Prostate gland (tissue), 2 donors: Measurements from ENCODE around the gene ANKRD13A.

ENCODE experiments used
- POLR2A ChIP-seq: fragments of 450-650 bp; IDR thresholded peaks from one replicate; pipeline ENCODE4 v1.6.1; 2016; ENCODE audit warnings: antibody characterized with exemption, mild to moderate bottlenecking
- POLR2AphosphoS5 ChIP-seq: sonication (generic); formaldehyde crosslinking; IDR thresholded peaks from one replicate; pipeline ENCODE4 v1.6.1; 2017; ENCODE audit warnings: antibody characterized with exemption
- TF ChIP-seq, protein P1 (sequence below), 4 experiments: fragments of 200-600 bp in 2 of 4; fragments of 450-650 bp in 2 of 4; sonication (generic) in 2 of 4; IDR thresholded peaks; 1 replicate in 3 of 4; 2 replicates in 1 of 4; pipeline ENCODE4 v1.5.1; 2016 to 2019; ENCODE audit warnings: antibody characterized with exemption in 4 of 4, mild to moderate bottlenecking in 2 of 4, moderate library complexity in 2 of 4

DNA sequence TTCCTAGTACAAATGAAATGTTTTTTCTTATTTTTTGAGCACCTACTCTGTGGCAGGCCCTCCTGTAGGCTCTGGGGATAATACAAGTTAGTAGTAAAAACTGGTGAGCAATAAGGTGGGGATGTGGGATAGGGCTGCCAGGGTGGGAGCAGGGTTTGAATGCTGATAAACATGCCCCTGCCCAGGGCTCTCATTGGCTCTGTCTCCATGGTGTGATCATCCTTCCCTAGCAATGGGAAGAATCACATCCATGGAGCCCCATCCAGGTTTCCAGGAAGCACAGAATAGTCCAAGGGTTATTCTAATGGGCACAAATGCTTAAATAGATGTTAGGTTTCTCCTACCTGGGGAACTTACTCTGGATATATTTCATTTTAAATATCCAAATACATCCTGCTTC, 48.6 kb upstream of the ANKRD13A start:
- TF ChIP-seq POLR2A (no peak), POLR2AphosphoS5 (no peak)
- TF ChIP-seq, protein P1, sequence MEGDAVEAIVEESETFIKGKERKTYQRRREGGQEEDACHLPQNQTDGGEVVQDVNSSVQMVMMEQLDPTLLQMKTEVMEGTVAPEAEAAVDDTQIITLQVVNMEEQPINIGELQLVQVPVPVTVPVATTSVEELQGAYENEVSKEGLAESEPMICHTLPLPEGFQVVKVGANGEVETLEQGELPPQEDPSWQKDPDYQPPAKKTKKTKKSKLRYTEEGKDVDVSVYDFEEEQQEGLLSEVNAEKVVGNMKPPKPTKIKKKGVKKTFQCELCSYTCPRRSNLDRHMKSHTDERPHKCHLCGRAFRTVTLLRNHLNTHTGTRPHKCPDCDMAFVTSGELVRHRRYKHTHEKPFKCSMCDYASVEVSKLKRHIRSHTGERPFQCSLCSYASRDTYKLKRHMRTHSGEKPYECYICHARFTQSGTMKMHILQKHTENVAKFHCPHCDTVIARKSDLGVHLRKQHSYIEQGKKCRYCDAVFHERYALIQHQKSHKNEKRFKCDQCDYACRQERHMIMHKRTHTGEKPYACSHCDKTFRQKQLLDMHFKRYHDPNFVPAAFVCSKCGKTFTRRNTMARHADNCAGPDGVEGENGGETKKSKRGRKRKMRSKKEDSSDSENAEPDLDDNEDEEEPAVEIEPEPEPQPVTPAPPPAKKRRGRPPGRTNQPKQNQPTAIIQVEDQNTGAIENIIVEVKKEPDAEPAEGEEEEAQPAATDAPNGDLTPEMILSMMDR (IDR thresholded peaks at IDR 0.05): no peak
